HepG2 (cell line): ENCODE data around the gene PIGL. TPM values are rescaled to one million over a fixed set of nuclear protein-coding genes. Genes with fewer than 3 reads are reported as not detected.
A peak's percentile ranks its signal among the peaks of the same experiment; 100 is the strongest.

Experiments
- ATAC-seq: fragments of 200-7000 bp; cut with Tn5 transposase; 3 replicates; pipeline ENCODE4 v1.9.1; 2020; ENCODE audit warnings: mild to moderate bottlenecking, moderate library complexity
- BruUV-seq: library from RNA; stranded (reverse); fragments of 400-500 nt; replicated peaks from 2 replicates; lab custom pipeline; 2021; lab: Mats Ljungman, UMichigan
- CTCF ChIA-PET: fragments of 300-600 bp; formaldehyde crosslinking; extraction: SDS; loops from one replicate; lab custom pipeline; 2021; ENCODE audit warnings: low total read pairs, inconsistent platforms, low intra/inter-chr PET ratio; lab: Yijun Ruan, JAX
- POLR2A ChIA-PET: fragments of 350-600 bp; sonication (Branson Sonifier 250); formaldehyde crosslinking; loops from one replicate; lab custom pipeline; 2020; ENCODE audit warnings: antibody characterized with exemption, inconsistent platforms; lab: Yijun Ruan, JAX
- DNase-seq: peaks from one replicate; pipeline ENCODE4 v3.0.0-alpha.2; 2015; ENCODE audit warnings: low spot score
- FAIRE-seq: peaks from 3 replicates; lab custom pipeline; 2011; peaks lifted over from hg19 to GRCh38; lab: Jason Lieb, UNC
- H2AFZ ChIP-seq: one replicate; pipeline ENCODE4 v1.6.1; 2011; ENCODE audit warnings: low read length, inconsistent platforms
- H3K27ac ChIP-seq: fragments of 300-600 bp; 3 replicates; pipeline ENCODE4 v1.8.0; 2011; ENCODE audit warnings: mixed run types, mild to moderate bottlenecking, mixed read lengths, low read length, inconsistent platforms; ENCODE audit not compliant: insufficient read depth; ENCODE audit errors: extremely low read length
- H3K27me3 ChIP-seq, 2 experiments: fragments of 200-600 bp in 1 of 2; 2 replicates in 1 of 2; 3 replicates in 1 of 2; pipeline versions ENCODE4 v1.6.0 to v1.8.0; 2011; ENCODE audit warnings: low read length in 2 of 2, mild to moderate bottlenecking in 2 of 2, moderate library complexity in 2 of 2, inconsistent platforms in 1 of 2; ENCODE audit not compliant: insufficient read depth in 2 of 2, control insufficient read depth in 1 of 2
- H3K36me3 ChIP-seq, 2 experiments: fragments of 200-600 bp in 1 of 2; replicated peaks in 1 of 2; 2 replicates in 1 of 2; 3 replicates in 1 of 2; pipeline versions ENCODE4 v1.5.1 to v1.8.0; 2011; ENCODE audit warnings: low read length in 2 of 2, inconsistent platforms in 1 of 2; ENCODE audit not compliant: insufficient read depth in 2 of 2, control insufficient read depth in 1 of 2
- H3K4me1 ChIP-seq: 2 replicates; pipeline ENCODE4 v1.5.1; 2012; ENCODE audit warnings: low read length, inconsistent platforms; ENCODE audit not compliant: insufficient read depth
- H3K4me2 ChIP-seq: 2 replicates; pipeline ENCODE4 v1.6.0; 2011; ENCODE audit warnings: low read depth, low read length, inconsistent platforms
- H3K4me3 ChIP-seq, 3 experiments: fragments of 200-600 bp in 1 of 3; sonication (generic), shearing (Covaris generic) in 1 of 3; replicated peaks in 1 of 3; 2 replicates each; pipeline ENCODE4 v1.5.1; 2011 to 2016; ENCODE audit warnings: low read length in 3 of 3, inconsistent platforms in 2 of 3, low read depth in 2 of 3, mild to moderate bottlenecking in 2 of 3, control low read depth in 1 of 3, mixed read lengths in 1 of 3; ENCODE audit not compliant: insufficient read depth in 1 of 3
- H3K79me2 ChIP-seq: one replicate; pipeline ENCODE4 v1.6.1; 2011; ENCODE audit warnings: low read length, inconsistent platforms; ENCODE audit not compliant: insufficient read depth
- H3K9ac ChIP-seq: 2 replicates; pipeline ENCODE4 v1.6.0; 2011; ENCODE audit warnings: mild to moderate bottlenecking, low read depth, low read length, inconsistent platforms; ENCODE audit not compliant: insufficient read depth
- H3K9me3 ChIP-seq: 2 replicates; pipeline ENCODE4 v1.5.1; 2012; ENCODE audit warnings: mild to moderate bottlenecking, low read length
- H4K20me1 ChIP-seq: 2 replicates; pipeline ENCODE4 v1.6.0; 2011; ENCODE audit warnings: inconsistent platforms, mild to moderate bottlenecking, low read length, moderate library complexity; ENCODE audit not compliant: insufficient read depth
- BCL6 ChIP-seq: IDR thresholded peaks from 2 replicates; pipeline ENCODE4 v1.6.1; 2016; ENCODE audit warnings: missing genetic modification reagents, missing compliant biosample characterization
- GATAD2A ChIP-seq: IDR thresholded peaks from 2 replicates; pipeline ENCODE4 v1.6.1; 2016
- HNF4A ChIP-seq: sonication (generic); formaldehyde crosslinking; IDR thresholded peaks from 2 replicates; pipeline ENCODE4 v1.4.0; 2020; ENCODE audit warnings: missing genetic modification reagents
- SMC3 ChIP-seq: IDR thresholded peaks from 2 replicates; pipeline ENCODE4 v1.6.1; 2011; ENCODE audit warnings: low read length, improper control_type of control experiment
- ZBED4 ChIP-seq: sonication (generic); formaldehyde crosslinking; IDR thresholded peaks from 2 replicates; pipeline ENCODE4 v1.4.0; 2020; ENCODE audit warnings: missing genetic modification reagents, borderline replicate concordance
- WGBS: methylation state at CpG from one replicate; pipeline ENCODE4 v1.1.6; 2017; ENCODE audit warnings: low lambda C conversion rate; 5-methylcytosine and 5-hydroxymethylcytosine counted together
- in situ Hi-C: cut with HindIII; loops from 2 replicates; pipeline ENCODE4 v1.10.0; 2017; ENCODE audit warnings: low pct_unique_long_range_greater_than_20kb; ENCODE audit not compliant: extremely low pct_ligation_motif_present
- intact Hi-C: fragments of 100-400 bp; cut with micrococcal nuclease; formaldehyde crosslinking; loops from one replicate; pipeline ENCODE4 v1.10.0; 2022; ENCODE audit not compliant: unreplicated experiment
- polyA plus RNA-seq, 8 experiments: library from polyadenylated mRNA; depleted of rRNA in 3 of 8; stranded (reverse) in 7 of 8; unstranded in 1 of 8; fragments of >200 nt; fragmentation: Illumina TruSeq in 4 of 8; extraction: Trizol in 4 of 8; gene quantifications; 2 replicates each; pipeline versions ENCODE4 v1.2.1 to v1.2.3, GENCODE V29; 2011 to 2016; ENCODE audit warnings: low read depth in 4 of 8, missing spikeins in 1 of 8, mixed read lengths in 1 of 8; ENCODE audit not compliant: insufficient read depth in 1 of 8
- total RNA-seq, 5 experiments: library from RNA; depleted of rRNA; stranded (reverse); fragments of >200 nt; fragmentation: Illumina TruSeq; extraction: Trizol; gene quantifications; 2 replicates each; pipeline ENCODE4 v1.2.3, GENCODE V29; 2016; ENCODE audit warnings: low read depth in 1 of 5
- TF ChIP-seq, protein P1 (sequence below): IDR thresholded peaks from 2 replicates; pipeline ENCODE4 v1.4.0; 2020; ENCODE audit warnings: mild to moderate bottlenecking, missing genetic modification reagents

PIGL gene
- total and polyA plus RNA-seq, 2 of the 13 experiments (the other 11 are each of a cell fraction or from before 2014, with no cell fraction given), result 28.5 to 63.8 TPM

- peak overlapping the region; percentile 67 for H3K27ac ChIP-seq
- WGBS, result 33% methylated on average over 4 of the region's 4 CpGs
Measured at GRCh38 chr17:16255481-16255921, 38.5 kb downstream of the PIGL start.

More at GRCh38 chr17:16255481-16255921, 38.5 kb downstream of the PIGL start:
- DNase-seq (peak; percentile 22), FAIRE-seq (no peak), ATAC-seq (peak; percentile 74)
- no peaks in the 10 kb centered on the region for H3K27me3 ChIP-seq
- ChIA-PET CTCF (no interaction called here), POLR2A (interaction anchor here (1.1 to 1.2 kb wide), 2 partner anchors 40 to 125 kb away, joined by 3 to 4 read pairs; partner anchors contain the start of gene UBB)
- no peak overlapping the region; a peak in 1 of 6 replicates for H3K4me3 ChIP-seq
- peak overlapping the region; percentile 31; the same call in 1 of the 2 replicates for H3K4me2 ChIP-seq
- intact Hi-C loops, result no loop called here
- H3K36me3 ChIP-seq, result peaks cover 0 to 3% of the 10 kb centered on the region in 2 experiments; a peak in 1 of 5 replicates
- no peak overlapping the region for H2AFZ ChIP-seq
- H4K20me1 ChIP-seq, result no peaks in the 10 kb centered on the region
- H3K9me3 ChIP-seq, result no peaks in the 10 kb centered on the region
- H3K4me1 ChIP-seq, result peaks cover 58% of the 10 kb centered on the region
- TF ChIP-seq HNF4A, result peak; percentile 64
- TF ChIP-seq, protein P1, sequence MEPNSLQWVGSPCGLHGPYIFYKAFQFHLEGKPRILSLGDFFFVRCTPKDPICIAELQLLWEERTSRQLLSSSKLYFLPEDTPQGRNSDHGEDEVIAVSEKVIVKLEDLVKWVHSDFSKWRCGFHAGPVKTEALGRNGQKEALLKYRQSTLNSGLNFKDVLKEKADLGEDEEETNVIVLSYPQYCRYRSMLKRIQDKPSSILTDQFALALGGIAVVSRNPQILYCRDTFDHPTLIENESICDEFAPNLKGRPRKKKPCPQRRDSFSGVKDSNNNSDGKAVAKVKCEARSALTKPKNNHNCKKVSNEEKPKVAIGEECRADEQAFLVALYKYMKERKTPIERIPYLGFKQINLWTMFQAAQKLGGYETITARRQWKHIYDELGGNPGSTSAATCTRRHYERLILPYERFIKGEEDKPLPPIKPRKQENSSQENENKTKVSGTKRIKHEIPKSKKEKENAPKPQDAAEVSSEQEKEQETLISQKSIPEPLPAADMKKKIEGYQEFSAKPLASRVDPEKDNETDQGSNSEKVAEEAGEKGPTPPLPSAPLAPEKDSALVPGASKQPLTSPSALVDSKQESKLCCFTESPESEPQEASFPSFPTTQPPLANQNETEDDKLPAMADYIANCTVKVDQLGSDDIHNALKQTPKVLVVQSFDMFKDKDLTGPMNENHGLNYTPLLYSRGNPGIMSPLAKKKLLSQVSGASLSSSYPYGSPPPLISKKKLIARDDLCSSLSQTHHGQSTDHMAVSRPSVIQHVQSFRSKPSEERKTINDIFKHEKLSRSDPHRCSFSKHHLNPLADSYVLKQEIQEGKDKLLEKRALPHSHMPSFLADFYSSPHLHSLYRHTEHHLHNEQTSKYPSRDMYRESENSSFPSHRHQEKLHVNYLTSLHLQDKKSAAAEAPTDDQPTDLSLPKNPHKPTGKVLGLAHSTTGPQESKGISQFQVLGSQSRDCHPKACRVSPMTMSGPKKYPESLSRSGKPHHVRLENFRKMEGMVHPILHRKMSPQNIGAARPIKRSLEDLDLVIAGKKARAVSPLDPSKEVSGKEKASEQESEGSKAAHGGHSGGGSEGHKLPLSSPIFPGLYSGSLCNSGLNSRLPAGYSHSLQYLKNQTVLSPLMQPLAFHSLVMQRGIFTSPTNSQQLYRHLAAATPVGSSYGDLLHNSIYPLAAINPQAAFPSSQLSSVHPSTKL (CRISPR knock-in tag), result peak; percentile 36; the same call in 1 of the 2 replicates
- TF ChIP-seq ZBED4 (CRISPR knock-in tag), result no peak
- TF ChIP-seq BCL6, result peak; percentile 89
- TF ChIP-seq SMC3, result no peak
- 0 out of 2 replicates have a peak, but pooled peaks have one; percentile 9 for TF ChIP-seq GATAD2A (CRISPR knock-in tag)
- BruUV-seq, result no TSS peak
- in situ Hi-C loops, result no loop called here
- peaks cover 6% of the 10 kb centered on the region for H3K79me2 ChIP-seq
- H3K9ac ChIP-seq, result peak overlapping the region; percentile 23
